H9 (cell line): ENCODE measurements around the gene MB21D2. TPM values are rescaled to one million over a fixed set of nuclear protein-coding genes. Genes with fewer than 3 reads are reported as not detected.
A peak's percentile ranks its signal among the peaks of the same experiment; 100 is the strongest.

Experiments
- DNase-seq: peaks from one replicate; pipeline ENCODE4 v3.0.0-alpha.2; 2017
- H2AFZ ChIP-seq: one replicate; pipeline ENCODE4 v1.6.1; 2013; ENCODE audit warnings: mild to moderate bottlenecking, low read length, control low read depth, moderate library complexity
- H2AK5ac ChIP-seq: 2 replicates; pipeline ENCODE4 v1.6.1; 2013; ENCODE audit warnings: low read length, control low read depth, mixed read lengths; ENCODE audit not compliant: insufficient read length
- H2BK120ac ChIP-seq: one replicate; pipeline ENCODE4 v1.6.1; 2013; ENCODE audit warnings: low read depth, mild to moderate bottlenecking, low read length, control low read depth, inconsistent platforms; ENCODE audit not compliant: poor library complexity, severe bottlenecking
- H2BK12ac ChIP-seq: 2 replicates; pipeline ENCODE4 v1.6.1; 2013; ENCODE audit warnings: low read length, control low read depth, mixed read lengths, low read depth; ENCODE audit not compliant: insufficient read length
- H2BK15ac ChIP-seq: 2 replicates; pipeline ENCODE4 v1.6.1; 2013; ENCODE audit warnings: low read depth, low read length, control low read depth
- H2BK20ac ChIP-seq: one replicate; pipeline ENCODE4 v1.6.1; 2013; ENCODE audit warnings: low read depth, mild to moderate bottlenecking, low read length, control low read depth, inconsistent platforms; ENCODE audit not compliant: poor library complexity, severe bottlenecking
- H2BK5ac ChIP-seq: 2 replicates; pipeline ENCODE4 v1.6.1; 2013; ENCODE audit warnings: low read length, control low read depth, mixed read lengths; ENCODE audit not compliant: insufficient read length
- H3K14ac ChIP-seq: 2 replicates; pipeline ENCODE4 v1.6.1; 2013; ENCODE audit warnings: low read length, control low read depth; ENCODE audit not compliant: insufficient read depth
- H3K18ac ChIP-seq: 2 replicates; pipeline ENCODE4 v1.6.1; 2013; ENCODE audit warnings: low read depth, mild to moderate bottlenecking, mixed read lengths, low read length, control low read depth; ENCODE audit not compliant: insufficient read length
- H3K23ac ChIP-seq: 2 replicates; pipeline ENCODE4 v1.6.1; 2013; ENCODE audit warnings: low read length, control low read depth, mixed read lengths, low read depth; ENCODE audit not compliant: insufficient read length
- H3K23me2 ChIP-seq: 2 replicates; pipeline ENCODE4 v1.6.1; 2013; ENCODE audit warnings: low read depth, mild to moderate bottlenecking, mixed read lengths, low read length, control low read depth; ENCODE audit not compliant: insufficient read length, poor library complexity, severe bottlenecking
- H3K27ac ChIP-seq: 2 replicates; pipeline ENCODE4 v1.5.1; 2013; ENCODE audit warnings: low read length, control low read depth, mixed read lengths, low read depth; ENCODE audit not compliant: insufficient read length
- H3K27me3 ChIP-seq: 2 replicates; pipeline ENCODE4 v1.6.1; 2013; ENCODE audit warnings: low read length, control low read depth, inconsistent platforms; ENCODE audit not compliant: insufficient read depth
- H3K4ac ChIP-seq: 2 replicates; pipeline ENCODE4 v1.6.1; 2013; ENCODE audit warnings: low read depth, mild to moderate bottlenecking, control low read depth, inconsistent platforms, low read length, moderate library complexity
- H3K4me1 ChIP-seq: 2 replicates; pipeline ENCODE4 v1.6.1; 2013; ENCODE audit warnings: low read length, control low read depth, inconsistent platforms; ENCODE audit not compliant: insufficient read depth
- H3K4me2 ChIP-seq: 2 replicates; pipeline ENCODE4 v1.6.1; 2013; ENCODE audit warnings: low read length, control low read depth, mixed read lengths; ENCODE audit not compliant: insufficient read length, insufficient read depth
- H3K56ac ChIP-seq: 2 replicates; pipeline ENCODE4 v1.6.1; 2013; ENCODE audit warnings: low read depth, mild to moderate bottlenecking, mixed read lengths, low read length, control low read depth; ENCODE audit not compliant: insufficient read length
- H3K79me1 ChIP-seq: 2 replicates; pipeline ENCODE4 v1.6.1; 2013; ENCODE audit warnings: low read depth, mild to moderate bottlenecking, moderate library complexity, low read length, control low read depth, inconsistent platforms; ENCODE audit not compliant: insufficient read depth, poor library complexity, severe bottlenecking
- H3K79me2 ChIP-seq: 2 replicates; pipeline ENCODE4 v1.6.1; 2013; ENCODE audit warnings: low read length, control low read depth, inconsistent platforms; ENCODE audit not compliant: insufficient read depth
- H3K9ac ChIP-seq: 2 replicates; pipeline ENCODE4 v1.6.1; 2013; ENCODE audit warnings: low read length, control low read depth, mixed read lengths; ENCODE audit not compliant: insufficient read length; ENCODE audit errors: extremely low read depth
- H3K9me3 ChIP-seq: one replicate; pipeline ENCODE4 v1.6.1; 2013; ENCODE audit warnings: low read depth, low read length, inconsistent platforms; ENCODE audit not compliant: control insufficient read depth
- H3T11ph ChIP-seq: one replicate; pipeline ENCODE4 v1.6.1; 2013; ENCODE audit warnings: mild to moderate bottlenecking, low read length, control low read depth, inconsistent platforms
- H4K20me1 ChIP-seq: one replicate; pipeline ENCODE4 v1.6.1; 2013; ENCODE audit not compliant: control insufficient read depth, insufficient read length, insufficient read depth
- H4K5ac ChIP-seq: 2 replicates; pipeline ENCODE4 v1.6.1; 2013; ENCODE audit warnings: low read depth, mild to moderate bottlenecking, mixed read lengths, low read length, control low read depth; ENCODE audit not compliant: insufficient read length
- H4K8ac ChIP-seq: replicated peaks from 2 replicates; pipeline ENCODE4 v1.6.1; 2013; ENCODE audit warnings: low read length, control low read depth, mixed read lengths, low read depth; ENCODE audit not compliant: insufficient read length
- H4K91ac ChIP-seq: 2 replicates; pipeline ENCODE4 v1.6.1; 2013; ENCODE audit warnings: low read depth, mild to moderate bottlenecking, moderate library complexity, mixed read lengths, low read length, control low read depth; ENCODE audit not compliant: insufficient read length
- H3K27ac Mint-ChIP-seq, 3 experiments: 2 replicates in 2 of 3; 3 replicates in 1 of 3; pipeline ENCODE4 v1.8.0; 2020 to 2021; ENCODE audit warnings: mixed read lengths in 3 of 3, mild to moderate bottlenecking in 1 of 3, moderate library complexity in 1 of 3
- H3K27me3 Mint-ChIP-seq: 2 replicates; pipeline ENCODE4 v1.8.0; 2021; ENCODE audit warnings: low read depth, mild to moderate bottlenecking, moderate library complexity, mixed read lengths
- H3K36me3 Mint-ChIP-seq, 3 experiments: 2 replicates in 2 of 3; 3 replicates in 1 of 3; pipeline ENCODE4 v1.8.0; 2020 to 2021; ENCODE audit warnings: low read depth in 3 of 3, mixed read lengths in 3 of 3; ENCODE audit not compliant: insufficient read depth in 1 of 3
- H3K4me1 Mint-ChIP-seq, 2 experiments: 2 replicates each; pipeline ENCODE4 v1.8.0; 2020; ENCODE audit warnings: mixed read lengths in 2 of 2
- H3K4me3 Mint-ChIP-seq, 2 experiments: 2 replicates in 1 of 2; 3 replicates in 1 of 2; pipeline ENCODE4 v1.8.0; 2020 to 2021; ENCODE audit warnings: mild to moderate bottlenecking in 2 of 2, mixed read lengths in 2 of 2, moderate library complexity in 1 of 2
- H3K9me3 Mint-ChIP-seq, 2 experiments: 2 replicates in 1 of 2; 3 replicates in 1 of 2; pipeline ENCODE4 v1.8.0; 2020; ENCODE audit warnings: mild to moderate bottlenecking in 2 of 2, mixed read lengths in 2 of 2, moderate library complexity in 1 of 2
- CTCF ChIP-seq: fragments of 200-600 bp; sonication (generic); conservative IDR thresholded peaks from 3 replicates; pipeline ENCODE4 v1.8.0; 2021; ENCODE audit warnings: antibody characterized with exemption, mild to moderate bottlenecking
- WGBS: extraction: QIAGEN DNeasy Blood & Tissue Kit; methylation state at CpG from one replicate; pipeline ENCODE4 v1.1.7; 2013; ENCODE audit warnings: missing lambda C conversion rate, low lambda C conversion rate, mixed read lengths; ENCODE audit not compliant: insufficient read length; ENCODE audit errors: extremely low coverage; 5-methylcytosine and 5-hydroxymethylcytosine counted together
- total RNA-seq: library from RNA; stranded (reverse); gene quantifications from 2 replicates; pipeline ENCODE4 v1.2.1, GENCODE V29; 2021

MB21D2 gene
- total RNA-seq, 1 experiment from 2014 or later = 19.1 TPM

GRCh38 chr3:192929146-192929545 lies 11.5 kb upstream of the MB21D2 start:
- Histone ChIP-seq H4K91ac (no peak overlapping the region), H2BK120ac (no peak overlapping the region), H3K9ac (no peak overlapping the region), H2BK20ac (no peak overlapping the region), H3K56ac (no peak overlapping the region), H3T11ph (no peak overlapping the region), H3K4ac (no peak overlapping the region), H4K5ac (no peak overlapping the region), H4K20me1 (no peaks in the 10 kb centered on the region), H3K14ac (no peak overlapping the region), H3K4me2 (no peak overlapping the region), H3K23me2 (no peaks in the 10 kb centered on the region), H2BK15ac (no peak overlapping the region), H2AFZ (no peak overlapping the region), H3K27me3 (no peaks in the 10 kb centered on the region; the same call in 1 of the 2 replicates), H2BK12ac (no peak overlapping the region), H3K18ac (no peak overlapping the region), H3K4me1 (no peaks in the 10 kb centered on the region), H3K27ac (no peak overlapping the region), H3K79me1 (no peaks in the 10 kb centered on the region), H3K23ac (no peak overlapping the region), H2AK5ac (no peak overlapping the region), H2BK5ac (no peak overlapping the region), H4K8ac (no peak overlapping the region), H3K9me3 (no peaks in the 10 kb centered on the region), H3K79me2 (no peaks in the 10 kb centered on the region)
- TF ChIP-seq CTCF = no peak
- Mint-ChIP-seq H3K4me3 (no peak overlapping the region), H3K9me3 (no peaks in the 10 kb centered on the region), H3K36me3 (no peaks in the 10 kb centered on the region; a peak in 1 of 7 replicates), H3K4me1 (peaks cover 6 to 7% of the 10 kb centered on the region in 2 experiments; a peak in 3 of 4 replicates), H3K27ac (peak overlapping the region in 1 of 3 experiments; percentile 6; a peak in 1 of 7 replicates), H3K27me3 (no peaks in the 10 kb centered on the region)
- DNase-seq = no peak
- WGBS = no CpG with 5 or more reads among the region's 2 CpGs
